PC-3 (cell line): ENCODE data around the gene CHRNB2. TPM values are rescaled to one million over a fixed set of nuclear protein-coding genes. Genes with fewer than 3 reads are reported as not detected.

ENCODE experiments used
- ATAC-seq: fragments of 200-7000 bp; cut with Tn5 transposase; 2 replicates; pipeline ENCODE4 v1.9.1; 2020; ENCODE audit warnings: mild to moderate bottlenecking, moderate library complexity
- BruUV-seq: library from RNA; stranded (reverse); fragments of 400-500 nt; replicated peaks from 2 replicates; lab custom pipeline; 2021; lab: Mats Ljungman, UMichigan
- CTCF ChIA-PET: fragments of 300-600 bp; sonication (Branson Sonifier 250); formaldehyde crosslinking; loops from one replicate; lab custom pipeline; 2022; ENCODE audit warnings: antibody characterized with exemption; lab: Charles Lee
- POLR2A ChIA-PET: fragments of 300-600 bp; sonication (Branson Sonifier 250); formaldehyde crosslinking; loops from one replicate; lab custom pipeline; 2022; ENCODE audit warnings: antibody characterized with exemption; ENCODE audit not compliant: unreplicated experiment; lab: Charles Lee
- DNase-seq: peaks from one replicate; pipeline ENCODE4 v3.0.0-alpha.2; 2015
- H2AFZ ChIP-seq: fragments of 300-600 bp; sonication (generic); 2 replicates; pipeline ENCODE4 v1.6.0; 2016; ENCODE audit warnings: antibody characterized with exemption, low read length
- H3F3A ChIP-seq: fragments of 300-600 bp; sonication (generic); one replicate; pipeline ENCODE4 v1.6.0; 2017; ENCODE audit warnings: antibody characterized with exemption, low read length, control low read depth, mild to moderate bottlenecking; ENCODE audit not compliant: unreplicated experiment
- H3K27ac ChIP-seq: fragments of 300-600 bp; sonication (generic); 2 replicates; pipeline ENCODE4 v1.5.1; 2016; ENCODE audit warnings: mild to moderate bottlenecking, low read length
- H3K27me3 ChIP-seq: fragments of 300-600 bp; sonication (generic); 2 replicates; pipeline ENCODE4 v1.6.1; 2016; ENCODE audit warnings: low read length, mixed read lengths
- H3K36me3 ChIP-seq: fragments of 300-600 bp; sonication (generic); 2 replicates; pipeline ENCODE4 v1.6.1; 2016; ENCODE audit warnings: low read depth, mixed run types, low read length, mixed read lengths
- H3K4me1 ChIP-seq: fragments of 300-600 bp; sonication (generic); 2 replicates; pipeline ENCODE4 v1.5.1; 2016; ENCODE audit warnings: low read length; ENCODE audit not compliant: insufficient read depth
- H3K4me2 ChIP-seq: fragments of 300-600 bp; sonication (generic); 2 replicates; pipeline ENCODE4 v1.6.0; 2016; ENCODE audit warnings: low read length
- H3K4me3 ChIP-seq: fragments of 300-600 bp; sonication (generic); 2 replicates; pipeline ENCODE4 v1.5.1; 2016; ENCODE audit warnings: mild to moderate bottlenecking, low read length, mixed read lengths
- H3K79me2 ChIP-seq: fragments of 300-600 bp; sonication (generic); 2 replicates; pipeline ENCODE4 v1.6.1; 2017; ENCODE audit warnings: low read length, mixed read lengths
- H3K9ac ChIP-seq: fragments of 300-600 bp; sonication (generic); 2 replicates; pipeline ENCODE4 v1.6.0; 2016; ENCODE audit warnings: mild to moderate bottlenecking, low read length
- H3K9me2 ChIP-seq: fragments of 300-600 bp; sonication (generic); replicated peaks from 2 replicates; pipeline ENCODE4 v1.6.1; 2016; ENCODE audit warnings: mixed run types, low read length, mixed read lengths
- H3K9me3 ChIP-seq: fragments of 300-600 bp; sonication (generic); 2 replicates; pipeline ENCODE4 v1.6.1; 2016; ENCODE audit warnings: low read length, mixed read lengths
- H4K20me1 ChIP-seq: fragments of 300-600 bp; sonication (generic); 2 replicates; pipeline ENCODE4 v1.6.1; 2016; ENCODE audit warnings: low read length, mixed read lengths
- CTCF ChIP-seq: fragments of 300-600 bp; sonication (generic); conservative IDR thresholded peaks from 2 replicates; pipeline ENCODE4 v1.5.1; 2017; ENCODE audit warnings: antibody characterized with exemption, low read depth, mild to moderate bottlenecking, low read length
- EZH2 ChIP-seq: fragments of 300-600 bp; sonication (generic); IDR thresholded peaks from one replicate; pipeline ENCODE4 v1.6.1; 2017; ENCODE audit warnings: antibody characterized with exemption, mild to moderate bottlenecking, low read length; ENCODE audit not compliant: unreplicated experiment
- EZH2phosphoT487 ChIP-seq: fragments of 300-600 bp; sonication (generic); IDR thresholded peaks from 2 replicates; pipeline ENCODE4 v1.6.1; 2018; ENCODE audit warnings: mild to moderate bottlenecking, antibody characterized with exemption, low read length, borderline replicate concordance
- intact Hi-C: fragments of 100-400 bp; cut with micrococcal nuclease; formaldehyde crosslinking; loops from 2 replicates; pipeline ENCODE4 v1.9.0; 2023
- total RNA-seq: library from RNA; depleted of rRNA; stranded (reverse); fragments of >200 nt; gene quantifications from 2 replicates; pipeline ENCODE4 v1.2.3, GENCODE V29; 2014

CHRNB2 gene
- total RNA-seq, 1 experiment from 2014 or later: not detected

GRCh38 chr1:154520333-154520732, 47.2 kb upstream of the CHRNB2 start:
- TF ChIP-seq EZH2phosphoT487: no peak
- no peak for TF ChIP-seq CTCF
- no peak for TF ChIP-seq EZH2
- ATAC-seq (no peak), DNase-seq (no peak)
- Histone ChIP-seq H3K4me3 (no peak overlapping the region), H4K20me1 (no peaks in the 10 kb centered on the region), H2AFZ (no peak overlapping the region), H3K36me3 (no peaks in the 10 kb centered on the region), H3K27ac (no peak overlapping the region), H3K27me3 (peaks cover 46% of the 10 kb centered on the region), H3K9ac (no peak overlapping the region), H3K9me2 (no peaks in the 10 kb centered on the region), H3K9me3 (no peaks in the 10 kb centered on the region), H3K4me1 (no peaks in the 10 kb centered on the region), H3K79me2 (no peaks in the 10 kb centered on the region), H3K4me2 (no peak overlapping the region), H3F3A (no peaks in the 10 kb centered on the region)
- ChIA-PET CTCF (no interaction called here), POLR2A (interaction anchor here (0.6 kb wide), 1 partner anchor 30 kb away, joined by 5 read pairs; no protein-coding TSS in a partner anchor)
- no TSS peak for BruUV-seq
- intact Hi-C loops: no loop called here

GRCh38 chr1:154521695-154522094, 45.9 kb upstream of the CHRNB2 start:
- Histone ChIP-seq H3K9ac (no peak overlapping the region), H3K9me2 (no peaks in the 10 kb centered on the region), H3K79me2 (no peaks in the 10 kb centered on the region), H3K4me3 (no peak overlapping the region), H4K20me1 (no peaks in the 10 kb centered on the region), H2AFZ (no peak overlapping the region), H3K36me3 (no peaks in the 10 kb centered on the region), H3K27ac (no peak overlapping the region), H3K27me3 (peaks cover 40% of the 10 kb centered on the region), H3K4me2 (no peak overlapping the region), H3K9me3 (no peaks in the 10 kb centered on the region), H3K4me1 (no peaks in the 10 kb centered on the region), H3F3A (no peaks in the 10 kb centered on the region)
- ATAC-seq: no peak
- no peak for TF ChIP-seq EZH2phosphoT487
- no peak for TF ChIP-seq EZH2
- TF ChIP-seq CTCF: no peak
- ChIA-PET CTCF (no interaction called here), POLR2A (no interaction called here)
- DNase-seq: no peak
- intact Hi-C loops: no loop called here
- BruUV-seq: no TSS peak

- H4K20me1 ChIP-seq: no peaks in the 10 kb centered on the region
- H3K9ac ChIP-seq: no peak overlapping the region
- H3K27ac ChIP-seq: no peak overlapping the region
- ATAC-seq (no peak), DNase-seq (no peak)
- no peaks in the 10 kb centered on the region for H3K9me3 ChIP-seq
- intact Hi-C loops: no loop called here
- peaks cover 29% of the 10 kb centered on the region for H3K27me3 ChIP-seq
- no peaks in the 10 kb centered on the region for H3K9me2 ChIP-seq
- no peak overlapping the region for H2AFZ ChIP-seq
- no TSS peak for BruUV-seq
- H3K79me2 ChIP-seq: no peaks in the 10 kb centered on the region
- ChIA-PET POLR2A (no interaction called here), CTCF (interaction anchor here (0.6 kb wide), 1 partner anchor 49 kb away, joined by 3 read pairs; no protein-coding TSS in a partner anchor)
- no peak overlapping the region for H3K4me3 ChIP-seq
- TF ChIP-seq CTCF (no peak), EZH2phosphoT487 (no peak), EZH2 (no peak)
- no peak overlapping the region for H3K4me2 ChIP-seq
- H3F3A ChIP-seq: no peaks in the 10 kb centered on the region
- no peaks in the 10 kb centered on the region for H3K36me3 ChIP-seq
- no peaks in the 10 kb centered on the region for H3K4me1 ChIP-seq
Measured at GRCh38 chr1:154524881-154525280, 42.7 kb upstream of the CHRNB2 start.
